Keratinocyte (primary cell): Measurements from ENCODE around the gene NOG. TPM values are rescaled to one million over a fixed set of nuclear protein-coding genes. Genes with fewer than 3 reads are reported as not detected.

Experiments used
- DNase-seq: peaks from one replicate; pipeline ENCODE4 v3.0.0-alpha.2; 2011; ENCODE audit warnings: low read depth, missing footprints, low spot score
- FAIRE-seq: peaks from 2 replicates; lab custom pipeline; 2011; peaks lifted over from hg19 to GRCh38; lab: Jason Lieb, UNC
- H2AFZ ChIP-seq: 2 replicates; pipeline ENCODE4 v1.6.0; 2012; ENCODE audit warnings: low read length, control low read depth, inconsistent platforms; ENCODE audit not compliant: control insufficient read depth
- H3K27ac ChIP-seq: 2 replicates; pipeline ENCODE4 v1.5.1; 2011; ENCODE audit warnings: low read length; ENCODE audit not compliant: control insufficient read depth, insufficient read depth
- H3K27me3 ChIP-seq: 3 replicates; pipeline ENCODE4 v1.6.0; 2011; ENCODE audit warnings: low read length; ENCODE audit not compliant: control insufficient read depth, insufficient read depth; ENCODE audit errors: extremely low read depth
- H3K36me3 ChIP-seq, 2 experiments: 2 replicates in 1 of 2; 3 replicates in 1 of 2; pipeline ENCODE4 v1.5.1; 2011; ENCODE audit warnings: low read length in 2 of 2, mild to moderate bottlenecking in 1 of 2; ENCODE audit not compliant: control insufficient read depth in 2 of 2, insufficient read depth in 2 of 2; ENCODE audit errors: extremely low read depth in 1 of 2
- H3K4me1 ChIP-seq: 3 replicates; pipeline ENCODE4 v1.5.1; 2011; ENCODE audit warnings: low read length; ENCODE audit not compliant: control insufficient read depth, insufficient read depth; ENCODE audit errors: extremely low read depth
- H3K4me2 ChIP-seq: 3 replicates; pipeline ENCODE4 v1.6.0; 2011; ENCODE audit warnings: low read depth, low read length; ENCODE audit not compliant: control insufficient read depth, insufficient read depth; ENCODE audit errors: extremely low read depth
- H3K4me3 ChIP-seq, 3 experiments: fragments of 200-600 bp in 1 of 3; sonication (generic) in 1 of 3; 2 replicates in 2 of 3; 3 replicates in 1 of 3; pipeline ENCODE4 v1.5.1; 2011 to 2016; ENCODE audit warnings: low read length in 3 of 3, mild to moderate bottlenecking in 3 of 3, control low read depth in 2 of 3, inconsistent platforms in 1 of 3, low read depth in 1 of 3, mixed read lengths in 1 of 3, mixed run types in 1 of 3, moderate library complexity in 1 of 3; ENCODE audit not compliant: control insufficient read depth in 2 of 3, insufficient read depth in 2 of 3; ENCODE audit errors: extremely low read depth in 1 of 3
- H3K79me2 ChIP-seq: 2 replicates; pipeline ENCODE4 v1.6.0; 2012; ENCODE audit warnings: low read length; ENCODE audit not compliant: control insufficient read depth, insufficient read depth
- H3K9ac ChIP-seq: 3 replicates; pipeline ENCODE4 v1.6.0; 2011; ENCODE audit warnings: low read length; ENCODE audit not compliant: control insufficient read depth, insufficient read depth; ENCODE audit errors: extremely low read depth
- H3K9me1 ChIP-seq: 3 replicates; pipeline ENCODE4 v1.6.0; 2011; ENCODE audit warnings: low read length; ENCODE audit not compliant: control insufficient read depth, insufficient read depth; ENCODE audit errors: extremely low read depth
- H3K9me3 ChIP-seq: 2 replicates; pipeline ENCODE4 v1.5.1; 2012; ENCODE audit warnings: low read depth, low read length; ENCODE audit not compliant: control insufficient read depth
- H4K20me1 ChIP-seq: 3 replicates; pipeline ENCODE4 v1.6.0; 2011; ENCODE audit warnings: low read length; ENCODE audit not compliant: control insufficient read depth, insufficient read depth; ENCODE audit errors: extremely low read depth
- CTCF ChIP-seq, 3 experiments: IDR thresholded peaks in 1 of 3; conservative IDR thresholded peaks in 1 of 3; optimal IDR thresholded peaks in 1 of 3; 2 replicates in 2 of 3; 3 replicates in 1 of 3; pipeline versions ENCODE3 to v1.5.1; 2011; ENCODE audit warnings: low read length in 3 of 3, mild to moderate bottlenecking in 3 of 3, moderate library complexity in 2 of 3, control low read depth in 1 of 3, inconsistent platforms in 1 of 3; ENCODE audit not compliant: insufficient read depth in 2 of 3; ENCODE audit errors: extremely low read depth in 1 of 3
- EZH2 ChIP-seq: IDR thresholded peaks from one replicate; pipeline ENCODE4 v1.6.1; 2012; ENCODE audit warnings: inconsistent platforms, mild to moderate bottlenecking, low read length, moderate library complexity
- dilution Hi-C: fragments of 300-500 bp; cut with MboI; formaldehyde crosslinking; loops from one replicate; pipeline ENCODE4 v1.7.0; 2020; ENCODE audit warnings: low sequenced_read_pairs; ENCODE audit not compliant: extremely low pct_ligation_motif_present
- polyA plus RNA-seq, 5 experiments: library from polyadenylated mRNA; depleted of rRNA in 3 of 5; stranded (reverse) in 3 of 5; stranded (forward) in 1 of 5; unstranded in 1 of 5; fragments of >200 nt; gene quantifications; 1 replicate in 1 of 5; 2 replicates in 3 of 5; 3 replicates in 1 of 5; pipeline versions ENCODE4 v1.2.1 to v1.2.3, GENCODE V29; 2011 to 2012; ENCODE audit warnings: missing spikeins in 2 of 5, low read depth in 1 of 5, low replicate concordance in 1 of 5

Gene NOG
- polyA plus RNA-seq, 1 donor (not counting 4 experiments of a cell fraction or from before 2014, with no cell fraction given): 0.68 TPM

- Histone ChIP-seq H3K27me3 (peaks cover 13% of the 10 kb centered on the region), H3K9me1 (no peaks in the 10 kb centered on the region), H4K20me1 (no peaks in the 10 kb centered on the region), H3K4me2 (no peak overlapping the region), H3K4me1 (no peaks in the 10 kb centered on the region), H2AFZ (no peak overlapping the region), H3K4me3 (no peak overlapping the region), H3K79me2 (no peaks in the 10 kb centered on the region), H3K9ac (no peak overlapping the region), H3K36me3 (no peaks in the 10 kb centered on the region), H3K9me3 (no peaks in the 10 kb centered on the region), H3K27ac (no peak overlapping the region)
- no peak for DNase-seq
- no peak for FAIRE-seq
- no peak for TF ChIP-seq CTCF (optimal IDR thresholded peaks at IDR 0.05 in 1 of 3, IDR thresholded peaks at IDR 0.05 in 1 of 3, conservative IDR thresholded peaks at IDR 0.05 in 1 of 3; ENCODE audit: extremely low read depth in 1 of 3, insufficient read depth in 2 of 3, low read length in 3 of 3)
- no peak for TF ChIP-seq EZH2
- dilution Hi-C loops: no loop called here
These were observed 47.9 kb downstream of the NOG start for GRCh38 chr17:56641373-56641772.

GRCh38 chr17:56641894-56642293 lies 48.4 kb downstream of the NOG start:
- no peaks in the 10 kb centered on the region for H3K9me1 ChIP-seq
- H3K4me3 ChIP-seq: no peak overlapping the region
- DNase-seq (no peak), FAIRE-seq (no peak)
- H2AFZ ChIP-seq: no peak overlapping the region
- no peaks in the 10 kb centered on the region for H3K4me1 ChIP-seq
- H3K4me2 ChIP-seq: no peak overlapping the region
- no peaks in the 10 kb centered on the region for H3K36me3 ChIP-seq
- no peaks in the 10 kb centered on the region for H3K9me3 ChIP-seq
- H3K79me2 ChIP-seq: no peaks in the 10 kb centered on the region
- H3K27ac ChIP-seq: no peak overlapping the region
- H4K20me1 ChIP-seq: no peaks in the 10 kb centered on the region
- H3K9ac ChIP-seq: no peak overlapping the region
- dilution Hi-C loops: no loop called here
- peaks cover 12% of the 10 kb centered on the region for H3K27me3 ChIP-seq
- TF ChIP-seq EZH2 (no peak), CTCF (optimal IDR thresholded peaks at IDR 0.05 in 1 of 3, IDR thresholded peaks at IDR 0.05 in 1 of 3, conservative IDR thresholded peaks at IDR 0.05 in 1 of 3; ENCODE audit: extremely low read depth in 1 of 3, insufficient read depth in 2 of 3, low read length in 3 of 3) (no peak)
